Endothelial cell of umbilical vein (primary cell): Measurements from ENCODE around the gene ANKRD31. TPM values are rescaled to one million over a fixed set of nuclear protein-coding genes. Genes with fewer than 3 reads are reported as not detected.

ENCODE experiments used
- BruUV-seq: library from RNA; stranded (reverse); fragments of 400-500 nt; replicated peaks from 2 replicates; lab custom pipeline; 2021; lab: Mats Ljungman, UMichigan
- CTCF ChIA-PET: fragments of 300-600, 350-600 bp; sonication (Branson Sonifier 250); formaldehyde crosslinking; loops from one replicate; lab custom pipeline; 2021; ENCODE audit warnings: antibody characterized with exemption, inconsistent platforms; lab: Charles Lee
- POLR2A ChIA-PET: fragments of 300-600, 350-600 bp; sonication (Branson Sonifier 250); formaldehyde crosslinking; loops from one replicate; lab custom pipeline; 2021; ENCODE audit warnings: antibody characterized with exemption, inconsistent platforms; lab: Charles Lee
- DNase-seq: peaks from one replicate; pipeline ENCODE4 v3.0.0-alpha.2; 2011; ENCODE audit warnings: low read depth, low spot score
- FAIRE-seq: peaks from 2 replicates; lab custom pipeline; 2011; peaks lifted over from hg19 to GRCh38; lab: Jason Lieb, UNC
- H2AFZ ChIP-seq: 2 replicates; pipeline ENCODE4 v1.6.0; 2012; ENCODE audit warnings: low read depth, low read length, control low read depth, inconsistent platforms
- H3K27ac ChIP-seq: 2 replicates; pipeline ENCODE4 v1.5.1; 2011; ENCODE audit warnings: low read depth, mild to moderate bottlenecking, control low read depth, low read length, moderate library complexity; ENCODE audit not compliant: insufficient read depth
- H3K27me3 ChIP-seq, 2 experiments: 2 replicates each; pipeline versions ENCODE4 v1.6.0 to v1.6.1; 2011; ENCODE audit warnings: low read length in 2 of 2, mixed read lengths in 1 of 2; ENCODE audit not compliant: control insufficient read depth in 2 of 2, insufficient read depth in 2 of 2
- H3K36me3 ChIP-seq, 2 experiments: 2 replicates in 1 of 2; 3 replicates in 1 of 2; pipeline ENCODE4 v1.5.1; 2011; ENCODE audit warnings: low read length in 2 of 2, mild to moderate bottlenecking in 1 of 2, moderate library complexity in 1 of 2; ENCODE audit not compliant: control insufficient read depth in 2 of 2, insufficient read depth in 2 of 2; ENCODE audit errors: extremely low read depth in 1 of 2
- H3K4me1 ChIP-seq: 3 replicates; pipeline ENCODE4 v1.5.1; 2011; ENCODE audit warnings: mild to moderate bottlenecking, low read length; ENCODE audit not compliant: control insufficient read depth, insufficient read depth; ENCODE audit errors: extremely low read depth
- H3K4me2 ChIP-seq: 2 replicates; pipeline ENCODE4 v1.6.1; 2011; ENCODE audit warnings: low read length, control low read depth, mixed read lengths; ENCODE audit not compliant: insufficient read depth
- H3K4me3 ChIP-seq, 3 experiments: fragments of 200-600 bp in 1 of 3; sonication (generic), shearing (Covaris generic) in 1 of 3; replicated peaks in 1 of 3; 2 replicates each; pipeline ENCODE4 v1.5.1; 2011 to 2016; ENCODE audit warnings: control low read depth in 3 of 3, low read length in 3 of 3, mild to moderate bottlenecking in 2 of 3, inconsistent platforms in 1 of 3, low read depth in 1 of 3, moderate library complexity in 1 of 3; ENCODE audit not compliant: insufficient read depth in 1 of 3
- H3K79me2 ChIP-seq: 2 replicates; pipeline ENCODE4 v1.6.0; 2012; ENCODE audit warnings: low read length, inconsistent platforms; ENCODE audit not compliant: control insufficient read depth, insufficient read depth
- H3K9ac ChIP-seq: replicated peaks from 2 replicates; pipeline ENCODE3; 2011; ENCODE audit warnings: low read length, control low read depth; ENCODE audit not compliant: insufficient read depth; ENCODE audit errors: extremely low read depth
- H3K9me1 ChIP-seq: replicated peaks from 3 replicates; pipeline ENCODE4 v1.6.0; 2011; ENCODE audit warnings: mild to moderate bottlenecking, low read length; ENCODE audit not compliant: control insufficient read depth, insufficient read depth; ENCODE audit errors: extremely low read depth
- H3K9me3 ChIP-seq: replicated peaks from 2 replicates; pipeline ENCODE4 v1.5.1; 2012; ENCODE audit warnings: low read length, inconsistent platforms; ENCODE audit not compliant: control insufficient read depth, insufficient read depth
- H4K20me1 ChIP-seq: replicated peaks from 2 replicates; pipeline ENCODE3; 2011; ENCODE audit warnings: mild to moderate bottlenecking, low read length; ENCODE audit not compliant: control insufficient read depth, insufficient read depth; ENCODE audit errors: extremely low read depth
- CTCF ChIP-seq, 2 donors: IDR thresholded peaks; 1 replicate in 1 of 2; 2 replicates in 1 of 2; pipeline ENCODE4 v1.5.1; 2011; ENCODE audit warnings: low read length in 2 of 2, mild to moderate bottlenecking in 2 of 2, moderate library complexity in 2 of 2, control low read depth in 1 of 2, inconsistent platforms in 1 of 2, low read depth in 1 of 2; ENCODE audit not compliant: insufficient read depth in 1 of 2; ENCODE audit errors: extremely low read depth in 1 of 2
- FOS ChIP-seq: IDR thresholded peaks from 2 replicates; pipeline ENCODE4 v1.6.1; 2011; ENCODE audit warnings: mild to moderate bottlenecking, low read length, moderate library complexity, borderline replicate concordance; ENCODE audit not compliant: insufficient read depth
- GATA2 ChIP-seq: IDR thresholded peaks from 2 replicates; pipeline ENCODE4 v1.7.0; 2011; ENCODE audit warnings: low read depth, mild to moderate bottlenecking, moderate library complexity, mixed read lengths, low read length; ENCODE audit not compliant: insufficient read length, insufficient read depth
- JUN ChIP-seq: IDR thresholded peaks from 2 replicates; pipeline ENCODE4 v1.6.1; 2011; ENCODE audit warnings: borderline replicate concordance, low read depth; ENCODE audit not compliant: insufficient read length, insufficient read depth
- MAX ChIP-seq: IDR thresholded peaks from 2 replicates; pipeline ENCODE4 v1.6.1; 2011; ENCODE audit not compliant: insufficient read depth, insufficient read length
- MYC ChIP-seq: IDR thresholded peaks from one replicate; pipeline ENCODE4 v1.6.1; 2011; ENCODE audit warnings: mild to moderate bottlenecking, low read depth, low read length
- POLR2A ChIP-seq: IDR thresholded peaks from 2 replicates; pipeline ENCODE4 v1.6.1; 2012; ENCODE audit warnings: low read depth, mild to moderate bottlenecking, control low read depth, low read length
- POLR2AphosphoS5 ChIP-seq: IDR thresholded peaks from 2 replicates; pipeline ENCODE4 v1.6.1; 2012; ENCODE audit warnings: low read depth, mild to moderate bottlenecking, control low read depth, low read length, moderate library complexity; ENCODE audit not compliant: insufficient read depth
- dilution Hi-C: fragments of 300-500 bp; cut with MboI; formaldehyde crosslinking; loops from one replicate; pipeline ENCODE4 v1.15.0; 2019; ENCODE audit warnings: low sequenced_read_pairs; ENCODE audit not compliant: extremely low pct_ligation_motif_present
- intact Hi-C: fragments of 100-400 bp; cut with micrococcal nuclease; formaldehyde crosslinking; loops from one replicate; pipeline ENCODE4 v1.10.0; 2022
- polyA plus RNA-seq, 4 experiments: library from polyadenylated mRNA; depleted of rRNA in 3 of 4; stranded (reverse) in 3 of 4; unstranded in 1 of 4; fragments of >200 nt; gene quantifications; 2 replicates each; pipeline versions ENCODE4 v1.2.1 to v1.2.3, GENCODE V29; 2011 to 2012; ENCODE audit warnings: missing spikeins in 1 of 4
- total RNA-seq: library from RNA; stranded (reverse); gene quantifications from 2 replicates; pipeline ENCODE4 v1.2.3, GENCODE V29; 2021

ANKRD31 gene
- total and polyA plus RNA-seq, 2 donors (not counting 3 experiments of a cell fraction or from before 2014, with no cell fraction given) = not detected

DNA sequence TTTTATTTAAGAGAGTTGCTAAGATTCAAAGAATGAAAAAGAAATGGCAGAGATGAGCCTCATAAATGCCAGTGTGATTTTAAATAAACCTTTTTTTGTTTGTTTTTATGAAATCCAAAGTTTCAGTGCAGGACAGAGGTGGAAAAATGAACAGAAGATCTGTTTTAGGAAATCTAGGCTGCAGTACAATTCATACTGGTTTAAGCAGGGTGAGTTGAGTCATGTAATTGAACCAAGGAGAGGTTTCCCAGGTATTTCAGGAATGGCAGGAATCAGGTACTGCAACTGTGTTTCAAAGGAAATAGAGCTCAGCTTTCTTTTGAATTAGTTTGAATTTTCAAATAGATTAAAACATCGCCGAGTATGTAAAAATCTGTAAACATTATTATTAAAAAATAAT, 3.0 kb upstream of the ANKRD31 start:
- H3K27me3 ChIP-seq = no peaks in the 10 kb centered on the region
- no peak overlapping the region for H3K4me2 ChIP-seq
- ChIA-PET CTCF (no interaction called here), POLR2A (no interaction called here)
- no peaks in the 10 kb centered on the region for H4K20me1 ChIP-seq
- no peak overlapping the region for H3K9ac ChIP-seq
- intact Hi-C loops (loop anchor here (5.0 to 10.0 kb wide), 3 partner anchors 185 to 478 kb away; partner anchors contain the start of genes GCNT4 and POC5), dilution Hi-C loops (no loop called here)
- peaks cover 3% of the 10 kb centered on the region for H3K4me1 ChIP-seq
- H2AFZ ChIP-seq = no peak overlapping the region
- no peak for FAIRE-seq
- no TSS peak for BruUV-seq
- no peaks in the 10 kb centered on the region for H3K9me3 ChIP-seq
- H3K27ac ChIP-seq = no peak overlapping the region
- no peaks in the 10 kb centered on the region for H3K36me3 ChIP-seq
- no peaks in the 10 kb centered on the region for H3K79me2 ChIP-seq
- H3K9me1 ChIP-seq = no peaks in the 10 kb centered on the region
- DNase-seq = no peak
- TF ChIP-seq GATA2 = no peak
- TF ChIP-seq CTCF (IDR thresholded peaks at IDR 0.05; ENCODE audit: extremely low read depth in 1 of 2, insufficient read depth in 1 of 2, low read depth in 1 of 2, low read length in 2 of 2) = no peak
- TF ChIP-seq FOS = no peak
- no peak for TF ChIP-seq MYC
- no peak for TF ChIP-seq POLR2AphosphoS5
- TF ChIP-seq JUN = no peak
- TF ChIP-seq POLR2A = no peak
- no peak for TF ChIP-seq MAX
- no peak overlapping the region for H3K4me3 ChIP-seq
